ENCODE results near the gene CBX4.

CBX4 gene

DNA sequence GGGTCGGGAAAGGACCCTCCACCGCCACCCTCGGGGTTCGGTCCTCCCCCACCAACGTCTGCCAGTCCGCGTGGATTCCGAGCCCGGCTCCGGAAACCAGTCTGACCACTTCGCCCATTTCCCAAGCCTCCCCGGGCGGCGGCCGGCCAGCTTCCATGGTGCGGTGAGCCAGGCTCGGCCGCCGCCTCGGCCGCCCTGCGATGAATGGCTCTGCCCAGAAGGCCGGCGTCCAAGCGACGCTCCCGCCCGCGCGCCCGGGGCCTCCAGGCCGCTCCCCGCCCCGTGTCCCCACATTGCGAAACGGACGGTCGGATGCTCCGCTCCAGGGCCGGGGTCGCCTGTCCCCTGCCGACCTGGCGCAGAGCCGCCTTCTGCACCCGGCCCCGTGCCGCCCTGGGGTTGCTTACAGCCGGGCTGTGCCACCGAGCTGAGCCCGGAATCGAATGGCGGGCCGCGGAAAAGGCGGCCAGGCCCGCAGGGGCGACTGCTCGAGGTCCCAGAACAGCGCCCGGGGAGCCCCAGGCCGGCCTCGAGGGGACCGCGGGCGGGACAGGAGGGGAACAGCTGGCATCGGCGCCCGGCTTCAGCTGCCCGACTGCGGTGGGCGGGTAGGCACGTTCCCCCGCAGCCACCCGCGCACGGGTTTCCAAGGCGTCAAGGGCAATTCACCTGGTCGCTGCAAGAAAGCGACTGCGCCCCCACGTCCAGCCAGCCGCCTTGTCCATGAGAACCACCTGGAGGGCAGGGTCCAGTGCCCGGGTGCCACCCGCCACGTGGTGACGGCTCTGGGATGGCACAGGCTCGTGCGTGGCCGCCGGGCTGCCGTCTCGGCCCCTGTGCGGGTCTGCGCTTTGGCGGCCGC is 24.0 kb downstream of the CBX4 start:
- ChIA-PET CTCF (interaction anchor here (1.6 to 2.5 kb wide), 2 partner anchors 25 to 193 kb away, joined by 4 to 11 read pairs; partner anchors contain the start of gene CBX4), POLR2A (ENCODE audit: low non-redundant PET) (no interaction called here)
- H3K27ac ChIP-seq, result no peak overlapping the region
- no peak for DNase-seq (ENCODE audit: low spot score)
- TF ChIP-seq, protein P1, sequence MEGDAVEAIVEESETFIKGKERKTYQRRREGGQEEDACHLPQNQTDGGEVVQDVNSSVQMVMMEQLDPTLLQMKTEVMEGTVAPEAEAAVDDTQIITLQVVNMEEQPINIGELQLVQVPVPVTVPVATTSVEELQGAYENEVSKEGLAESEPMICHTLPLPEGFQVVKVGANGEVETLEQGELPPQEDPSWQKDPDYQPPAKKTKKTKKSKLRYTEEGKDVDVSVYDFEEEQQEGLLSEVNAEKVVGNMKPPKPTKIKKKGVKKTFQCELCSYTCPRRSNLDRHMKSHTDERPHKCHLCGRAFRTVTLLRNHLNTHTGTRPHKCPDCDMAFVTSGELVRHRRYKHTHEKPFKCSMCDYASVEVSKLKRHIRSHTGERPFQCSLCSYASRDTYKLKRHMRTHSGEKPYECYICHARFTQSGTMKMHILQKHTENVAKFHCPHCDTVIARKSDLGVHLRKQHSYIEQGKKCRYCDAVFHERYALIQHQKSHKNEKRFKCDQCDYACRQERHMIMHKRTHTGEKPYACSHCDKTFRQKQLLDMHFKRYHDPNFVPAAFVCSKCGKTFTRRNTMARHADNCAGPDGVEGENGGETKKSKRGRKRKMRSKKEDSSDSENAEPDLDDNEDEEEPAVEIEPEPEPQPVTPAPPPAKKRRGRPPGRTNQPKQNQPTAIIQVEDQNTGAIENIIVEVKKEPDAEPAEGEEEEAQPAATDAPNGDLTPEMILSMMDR (conservative IDR thresholded peaks at IDR 0.05; ENCODE audit: low read depth), result no peak

DNA sequence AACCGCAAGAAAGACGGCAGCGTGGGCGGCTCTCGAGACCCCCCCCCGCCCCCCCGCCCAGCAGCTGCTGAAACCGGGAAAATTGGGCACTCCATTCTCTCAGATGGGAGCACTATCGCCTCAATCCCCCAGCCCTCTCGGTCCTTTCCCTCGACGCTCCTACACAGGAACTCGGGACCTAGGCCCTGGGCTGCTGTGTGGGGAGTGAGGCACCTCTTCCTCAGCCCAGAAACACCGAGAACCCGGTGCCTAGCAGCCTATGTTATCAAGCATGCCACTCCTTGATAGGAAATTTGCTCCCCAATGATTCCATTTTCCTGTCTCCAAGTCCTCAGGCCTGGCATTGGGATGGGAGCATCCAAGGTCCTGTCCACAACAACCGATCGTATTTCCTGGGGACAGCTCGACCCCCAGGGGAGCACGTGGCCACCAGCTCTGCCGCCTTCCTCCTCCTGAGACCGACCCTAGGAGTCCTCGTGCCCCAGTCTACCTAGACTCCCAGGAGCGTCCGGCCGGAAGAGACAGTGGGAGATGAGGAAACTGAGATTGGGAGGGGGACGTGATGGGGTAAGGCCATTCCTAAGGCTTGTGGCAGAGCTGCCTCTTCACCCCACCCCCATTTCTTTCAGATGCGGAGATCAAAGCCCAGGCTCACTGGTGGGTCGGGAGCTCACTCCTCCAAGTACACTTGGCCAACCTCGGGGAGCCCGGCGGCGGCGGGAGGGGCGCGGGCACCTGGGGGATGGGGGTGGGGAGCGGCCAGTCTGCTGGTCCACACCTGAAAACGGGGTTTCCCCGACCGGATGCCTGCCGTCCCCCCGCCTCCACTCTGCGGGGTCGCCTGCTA is 24.9 kb downstream of the CBX4 start:
- no peak overlapping the region for H3K27ac ChIP-seq
- DNase-seq (ENCODE audit: low spot score), result no peak
- ChIA-PET POLR2A (ENCODE audit: low non-redundant PET) (interaction anchor here (0.6 kb wide), 1 partner anchor 25 kb away, joined by 3 read pairs; no protein-coding TSS in a partner anchor), CTCF (interaction anchor here (0.9 to 2.5 kb wide), 5 partner anchors 21 to 194 kb away, joined by 3 to 11 read pairs (median 4); partner anchors contain the start of gene CBX4)
- TF ChIP-seq, protein P1 (conservative IDR thresholded peaks at IDR 0.05; ENCODE audit: low read depth), result no peak

DNA sequence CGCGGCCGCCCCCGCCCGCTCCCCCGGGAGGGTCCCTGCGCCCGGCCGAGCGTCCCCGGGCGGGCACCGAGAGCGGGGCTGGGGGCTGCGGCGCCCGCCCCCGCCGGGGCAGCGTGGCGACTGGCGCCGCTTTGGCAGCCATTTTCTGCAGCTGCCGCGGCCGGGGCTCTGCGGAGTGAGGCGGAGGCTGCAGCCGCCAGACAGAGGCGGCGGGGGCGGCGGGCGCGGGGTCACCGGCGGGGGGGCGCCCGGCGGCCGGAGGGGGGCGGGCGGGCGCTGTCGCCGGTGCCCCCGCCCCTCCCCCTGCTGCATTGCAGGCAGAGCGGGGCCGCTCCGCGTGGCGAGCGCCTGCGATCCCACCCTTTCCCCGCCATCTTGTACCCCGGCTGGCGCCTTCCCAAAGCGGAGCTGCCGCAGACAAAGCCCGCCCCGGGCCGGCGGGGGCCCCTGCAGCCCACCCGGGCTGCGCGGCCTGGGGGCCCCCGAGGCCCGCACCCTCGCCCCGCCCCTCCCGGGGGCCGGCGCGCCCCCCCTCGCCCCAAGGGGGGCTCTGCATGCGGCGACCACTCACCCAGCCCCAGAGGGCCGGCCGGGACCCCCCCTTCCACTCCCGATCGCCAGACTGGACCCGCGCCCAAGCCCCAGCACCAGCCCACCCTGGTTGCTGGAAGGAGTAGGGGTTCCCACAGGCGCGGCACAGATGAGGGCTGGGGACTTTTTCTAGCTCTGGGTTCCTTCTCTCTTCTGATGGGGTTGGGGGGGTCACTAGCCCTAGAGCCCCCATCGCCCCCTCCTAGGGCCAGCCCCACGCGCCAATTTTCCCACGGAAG is 25.7 kb downstream of the CBX4 start:
- H3K27ac ChIP-seq, result no peak overlapping the region
- no peak for DNase-seq (ENCODE audit: low spot score)
- CTCF ChIA-PET, result interaction anchor here (0.7 to 2.5 kb wide), 7 partner anchors 22 to 195 kb away, joined by 3 to 11 read pairs (median 4); partner anchors contain the start of gene CBX4
- TF ChIP-seq, protein P1 (conservative IDR thresholded peaks at IDR 0.05; ENCODE audit: low read depth), result no peak
- POLR2A ChIA-PET (ENCODE audit: low non-redundant PET), result interaction anchor here (0.6 kb wide), 1 partner anchor 26 kb away, joined by 3 read pairs; no protein-coding TSS in a partner anchor

DNA sequence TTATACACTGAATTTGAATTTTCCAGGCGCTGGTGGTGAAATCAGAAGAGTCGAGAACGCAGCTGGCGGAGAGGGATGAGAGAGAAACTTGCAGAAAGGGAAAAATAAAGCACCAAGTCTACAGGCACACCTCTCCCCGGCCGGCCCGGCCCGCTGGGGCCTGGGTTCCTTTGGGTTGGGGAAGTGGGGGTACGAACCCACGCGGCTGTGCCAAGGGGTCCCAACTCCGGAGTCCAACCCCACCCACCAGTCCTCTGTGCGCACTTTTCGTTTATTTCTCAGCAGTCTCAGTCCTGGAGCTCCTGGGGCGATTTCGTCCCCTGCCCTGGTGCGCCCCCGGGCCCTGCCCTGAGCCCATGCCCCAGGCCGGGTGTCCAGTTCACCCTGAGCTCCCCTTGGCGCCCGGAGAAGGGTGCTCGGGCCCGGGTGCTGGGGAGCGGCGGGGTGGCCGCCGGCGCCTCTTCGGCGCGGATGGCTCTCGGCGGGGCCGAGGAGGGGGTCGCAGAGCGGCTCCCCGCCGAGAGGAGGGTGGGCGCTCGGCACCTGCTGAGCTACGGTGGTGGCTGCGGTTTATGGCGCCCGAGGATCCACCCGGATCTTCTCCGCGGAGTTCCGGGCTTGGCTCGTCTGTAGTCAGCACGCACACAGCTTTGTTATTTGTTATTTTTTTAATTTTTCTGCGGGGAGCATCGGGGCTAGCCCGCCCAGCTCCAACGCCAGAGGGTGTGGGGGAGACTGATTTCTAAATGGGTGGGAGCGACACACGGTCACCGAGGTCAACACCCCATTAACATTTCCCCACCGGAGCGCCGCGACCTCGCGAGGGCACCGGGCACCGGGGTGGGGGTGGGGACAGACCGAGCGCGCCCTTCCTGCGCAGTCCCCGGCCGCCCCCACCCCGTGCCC is 26.6 kb downstream of the CBX4 start:
- no peak for DNase-seq (ENCODE audit: low spot score)
- TF ChIP-seq, protein P1 (conservative IDR thresholded peaks at IDR 0.05; ENCODE audit: low read depth), result no peak
- POLR2A ChIA-PET (ENCODE audit: low non-redundant PET), result interaction anchor here (1.1 kb wide), 1 partner anchor 26 kb away, joined by 7 read pairs; no protein-coding TSS in a partner anchor
- CTCF ChIA-PET, result interaction anchor here (0.9 to 2.5 kb wide), 5 partner anchors 23 to 107 kb away, joined by 4 to 14 read pairs (median 11); partner anchors contain the start of gene CBX4
- no peak overlapping the region for H3K27ac ChIP-seq

DNA sequence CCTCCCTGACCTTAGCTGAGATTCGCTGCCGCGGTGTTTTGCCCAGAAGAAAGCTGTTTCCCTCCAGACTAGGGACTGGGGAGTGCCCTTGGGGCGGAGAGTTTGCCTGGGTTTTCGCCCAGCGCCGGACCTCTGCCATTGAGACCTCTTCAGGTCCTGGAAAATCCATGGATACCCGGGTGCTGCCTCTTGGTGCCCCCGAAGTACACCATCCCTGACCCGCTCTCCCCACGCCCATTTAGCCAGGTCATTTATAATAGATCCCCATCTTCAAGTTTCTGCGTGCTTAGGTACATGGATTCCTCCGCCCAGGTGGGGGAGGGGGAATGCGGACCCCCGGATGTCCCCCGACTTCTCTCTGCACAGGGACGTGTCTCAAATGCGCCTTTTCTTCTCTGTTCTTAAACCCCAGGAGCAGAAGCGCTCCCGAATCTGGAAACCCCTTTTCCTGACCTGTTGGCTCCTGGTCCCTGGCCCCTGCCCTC is 27.3 kb downstream of the CBX4 start:
- no peak for DNase-seq (ENCODE audit: low spot score)
- TF ChIP-seq, protein P1 (conservative IDR thresholded peaks at IDR 0.05; ENCODE audit: low read depth), result no peak
- no peak overlapping the region for H3K27ac ChIP-seq
- POLR2A ChIA-PET (ENCODE audit: low non-redundant PET), result interaction anchor here (0.5 to 1.1 kb wide), 2 partner anchors 27 to 182 kb away, joined by 3 to 7 read pairs; no protein-coding TSS in a partner anchor
- CTCF ChIA-PET, result interaction anchor here (0.6 to 2.1 kb wide), 8 partner anchors 14 to 188 kb away, joined by 3 to 14 read pairs (median 4); partner anchors contain the start of gene CBX4
